Epithelial cell of prostate (primary cell): ENCODE results near the gene TGFBR3L.
"Not testable (repeated sequence)": the region's sequence is repeated elsewhere in the genome, so short reads cannot be mapped to it uniquely, and the experiment has no call there.

Experiments
- DNase-seq: peaks from one replicate; pipeline ENCODE4 v3.0.0-alpha.2; 2011; ENCODE audit warnings: low read depth, low spot score
- H3K27ac ChIP-seq: fragments of 450-650 bp; 2 replicates; pipeline ENCODE4 v1.5.1; 2017; ENCODE audit warnings: mild to moderate bottlenecking

Gene TGFBR3L

GRCh38 chr19:7942981-7943443 is 28.4 kb downstream of the TGFBR3L start:
- H3K27ac ChIP-seq = peak overlapping the region; percentile 83
- no peak for DNase-seq

DNA sequence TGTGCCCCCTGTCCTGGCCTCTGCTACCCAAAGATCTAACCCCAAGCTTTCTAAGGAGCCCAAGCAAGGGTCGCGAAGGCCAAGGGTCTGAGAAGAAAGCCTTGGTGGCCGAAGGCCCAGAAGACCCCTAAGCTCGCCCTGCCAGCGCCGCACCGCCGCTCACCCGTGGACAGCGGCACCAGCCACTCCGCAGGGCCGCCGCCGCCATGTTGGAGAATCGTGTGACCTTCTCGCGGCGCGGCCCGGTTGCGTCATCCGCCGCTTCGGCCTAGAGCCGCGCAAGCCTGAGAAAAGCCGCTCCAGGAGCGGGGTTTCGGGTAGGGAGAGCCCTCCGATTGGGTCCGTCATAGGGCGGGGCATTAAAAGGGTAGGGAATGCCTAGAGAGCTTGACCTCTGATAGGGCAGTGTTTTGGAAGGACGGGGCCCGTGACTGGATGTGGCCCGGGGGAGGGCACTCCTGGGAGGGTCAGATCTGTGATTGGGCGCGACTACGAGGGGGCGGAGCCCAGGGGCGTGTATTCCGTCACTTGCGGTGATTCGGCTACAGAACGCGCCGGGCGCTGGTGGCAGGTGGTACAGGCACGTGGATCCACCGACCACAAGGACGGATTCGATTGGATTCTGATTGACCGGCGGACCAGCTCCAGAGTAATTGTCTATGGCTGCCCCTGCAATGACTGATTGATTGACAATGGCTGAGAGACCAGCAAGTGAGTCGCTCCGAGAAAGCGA is 29.0 kb downstream of the TGFBR3L start, which contains the start of gene TIMM44:
Gene TIMM44, minus strand, starts transcription at position 223 of the 733 bp plus-strand sequence. Its CDS starts 15 bp downstream, at position 208.
- H3K27ac ChIP-seq = peak within 1 kb of the TSS; percentile 83
- peak; percentile 98 for DNase-seq

GRCh38 chr19:7944177-7944761 is 29.6 kb downstream of the TGFBR3L start:
- peak overlapping the region; percentile 83 for H3K27ac ChIP-seq
- DNase-seq = peak; percentile 49

GRCh38 chr19:7947939-7948338 is 33.3 kb downstream of the TGFBR3L start:
- H3K27ac ChIP-seq = no peak overlapping the region
- peak; percentile 48 for DNase-seq

- DNase-seq = peak; percentile 29
- H3K27ac ChIP-seq = peak overlapping the region; percentile 39
Observed at GRCh38 chr19:7953060-7953459, 38.4 kb downstream of the TGFBR3L start.

GRCh38 chr19:7953576-7953975 is 38.9 kb downstream of the TGFBR3L start:
- no peak for DNase-seq
- no peak overlapping the region for H3K27ac ChIP-seq

DNA sequence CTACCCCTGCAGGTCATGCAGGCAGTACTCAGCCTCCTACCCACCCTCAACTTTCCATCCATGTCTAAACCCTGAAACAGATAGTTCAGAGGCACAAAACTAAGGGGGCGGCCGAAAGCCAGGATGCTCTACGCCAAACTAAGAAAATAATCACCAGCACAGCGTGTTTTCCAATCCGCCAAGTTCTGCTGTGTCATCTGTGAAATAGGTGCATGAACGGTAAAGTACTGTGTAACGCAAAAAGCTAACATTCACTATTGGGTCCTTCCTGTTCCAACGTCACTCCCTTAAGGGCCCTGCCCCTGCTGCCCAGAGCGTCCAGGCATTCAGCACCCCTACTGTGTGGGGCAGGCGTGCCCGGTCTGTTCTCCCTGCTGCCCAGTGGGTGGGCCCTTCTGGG is 41.1 kb downstream of the TGFBR3L start:
- DNase-seq = no peak

DNA sequence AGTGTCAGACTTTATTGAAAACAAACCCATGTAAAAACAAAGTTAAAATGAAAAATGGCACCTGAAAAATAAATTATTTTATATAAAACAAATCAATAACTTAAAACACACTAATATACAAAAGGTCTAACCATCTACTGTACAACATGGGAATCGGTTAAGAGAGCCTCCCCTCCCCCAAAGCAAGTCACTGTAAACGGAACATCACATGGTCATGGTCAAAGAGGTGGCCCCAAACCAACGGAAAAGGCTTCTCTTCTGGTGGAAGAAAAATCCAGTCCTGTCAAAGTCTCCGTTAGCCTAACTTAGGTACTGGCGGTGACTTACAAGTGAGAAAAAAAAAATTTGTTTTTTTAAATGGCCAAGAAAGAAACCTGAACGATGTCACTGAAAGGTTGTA is 44.6 kb downstream of the TGFBR3L start:
- H3K27ac ChIP-seq = no peak overlapping the region
- DNase-seq = no peak

More for the DNA sequence above, 41.1 kb downstream of the TGFBR3L start:
- no peak overlapping the region for H3K27ac ChIP-seq

GRCh38 chr19:7961082-7961481 is 46.5 kb downstream of the TGFBR3L start:
- not testable (repeated sequence) for H3K27ac ChIP-seq, DNase-seq

- no peak for DNase-seq
- H3K27ac ChIP-seq = no peak overlapping the region
Observed at GRCh38 chr19:7961920-7962626, 47.4 kb downstream of the TGFBR3L start.

DNA sequence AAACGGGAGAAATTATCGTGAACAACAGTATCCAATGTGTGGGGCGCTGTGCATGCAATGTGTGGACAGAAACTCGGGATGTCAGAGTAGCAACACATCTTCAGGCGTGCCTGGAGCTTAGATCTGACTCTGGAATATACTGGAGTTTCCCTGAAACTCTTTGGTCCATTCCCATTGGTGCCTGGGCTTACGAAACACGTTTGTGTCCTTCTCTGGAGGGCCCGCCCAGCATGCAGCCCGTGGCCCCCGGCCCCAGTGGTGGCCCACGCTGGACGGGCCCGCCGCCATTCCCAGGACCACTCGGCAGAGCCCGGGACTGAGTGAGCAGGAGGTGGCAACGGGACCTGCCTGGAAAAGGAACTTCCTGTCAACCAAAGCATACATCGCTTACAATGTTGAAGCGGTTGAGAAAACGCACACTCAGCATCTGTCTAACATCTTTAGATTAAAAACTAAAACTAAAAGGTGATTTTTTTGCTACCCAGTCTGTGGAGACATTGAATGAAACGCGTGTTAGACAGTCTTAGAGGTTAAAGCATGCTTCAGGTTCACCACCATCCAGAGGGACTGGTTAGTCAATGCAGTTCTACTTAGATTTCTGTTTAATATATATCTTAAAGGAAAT is 48.1 kb downstream of the TGFBR3L start:
- DNase-seq = no peak
- H3K27ac ChIP-seq = no peak overlapping the region

DNA sequence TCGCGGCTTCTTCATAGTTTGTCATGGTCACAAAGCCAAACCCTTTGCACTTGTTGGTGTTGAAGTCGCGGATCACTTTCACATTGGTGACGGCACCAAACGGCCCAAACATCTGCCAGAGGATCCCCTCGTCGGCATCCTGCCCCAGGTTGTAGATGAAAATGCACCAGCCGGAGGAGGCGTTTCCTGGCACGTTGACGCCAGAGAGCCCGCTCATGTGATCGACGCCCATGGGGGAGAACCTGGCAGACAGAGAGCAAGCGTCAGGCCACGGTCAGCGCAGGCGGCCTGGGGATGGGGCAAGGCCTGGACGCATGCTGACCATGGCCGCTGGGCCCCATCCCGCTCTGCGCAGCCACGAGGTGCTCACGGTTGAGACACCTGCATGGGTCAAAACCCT is 48.9 kb downstream of the TGFBR3L start:
- no peak for DNase-seq
- no peak overlapping the region for H3K27ac ChIP-seq

GRCh38 chr19:7965259-7965841 is 50.7 kb downstream of the TGFBR3L start:
- no peak for DNase-seq
- no peak overlapping the region for H3K27ac ChIP-seq

GRCh38 chr19:7965921-7966665 is 51.5 kb downstream of the TGFBR3L start:
- DNase-seq = no peak
- no peak overlapping the region for H3K27ac ChIP-seq

DNA sequence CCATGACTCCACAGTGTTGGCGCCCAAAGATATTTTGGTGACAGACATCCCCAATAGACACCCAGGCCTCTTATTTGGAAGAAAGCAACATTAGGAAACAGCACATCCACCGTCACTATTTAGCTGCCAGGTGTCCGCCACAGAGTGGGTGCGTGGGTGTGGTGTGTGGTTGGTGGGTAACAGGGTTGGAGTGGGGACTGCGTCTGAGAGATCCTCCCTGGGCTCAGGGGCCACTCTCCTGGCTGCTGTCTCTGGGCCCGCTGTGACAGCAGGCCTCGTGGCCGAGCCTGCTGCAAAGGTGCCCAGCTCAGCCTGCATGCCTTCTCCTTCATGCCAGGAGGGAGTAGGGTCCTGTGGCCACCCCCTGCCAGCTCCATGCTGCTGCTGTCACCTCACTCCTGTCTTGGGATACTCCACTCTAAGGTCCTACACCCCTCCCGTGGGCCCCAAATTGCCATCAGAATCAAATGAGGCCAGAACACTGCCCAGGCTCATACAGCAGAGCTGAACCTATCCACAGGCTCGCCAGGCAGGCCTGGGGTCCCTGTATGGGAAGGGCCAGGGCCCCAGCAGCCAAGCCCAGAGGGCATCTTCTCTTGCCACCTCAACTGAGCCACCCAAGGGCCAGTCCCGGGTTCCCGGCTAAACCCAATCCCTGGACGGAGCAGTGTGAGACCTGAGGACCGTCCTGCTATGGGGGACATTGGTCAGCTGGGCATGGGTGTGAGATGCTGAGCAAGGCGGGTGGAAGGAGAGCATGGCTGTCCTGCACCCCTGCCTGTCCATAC is 53.6 kb downstream of the TGFBR3L start:
- no peak for DNase-seq
- H3K27ac ChIP-seq = no peak overlapping the region
